Lower lobe of right lung (tissue), 2 donors: ENCODE measurements around the gene MYLK4. TPM values are rescaled to one million over a fixed set of nuclear protein-coding genes. Genes with fewer than 3 reads are reported as not detected.
A peak's percentile ranks its signal among the peaks of the same experiment; 100 is the strongest.

Source experiments
- ATAC-seq, 2 donors: fragments of 200-7000 bp; cut with Tn5 transposase; one replicate each; pipeline ENCODE4 v1.9.1; 2020 to 2022; ENCODE audit warnings: mild to moderate bottlenecking in 2 of 2, moderate library complexity in 2 of 2
- DNase-seq: peaks from one replicate; pipeline ENCODE4 v3.0.0-alpha.2; 2020
- H3K27ac ChIP-seq: fragments of 200-600 bp; one replicate; pipeline ENCODE4 v1.8.0; 2022
- H3K27me3 ChIP-seq: fragments of 200-600 bp; one replicate; pipeline ENCODE4 v1.8.0; 2022; ENCODE audit warnings: low read depth
- H3K36me3 ChIP-seq: fragments of 200-600 bp; one replicate; pipeline ENCODE4 v1.8.0; 2022; ENCODE audit warnings: mild to moderate bottlenecking
- H3K4me1 ChIP-seq: fragments of 200-600 bp; one replicate; pipeline ENCODE4 v1.8.0; 2022
- H3K4me3 ChIP-seq: fragments of 200-600 bp; one replicate; pipeline ENCODE4 v1.8.0; 2022; ENCODE audit warnings: mild to moderate bottlenecking
- H3K9me3 ChIP-seq: fragments of 200-600 bp; one replicate; pipeline ENCODE4 v1.8.0; 2022
- intact Hi-C: fragments of 100-400 bp; cut with DNase I; formaldehyde crosslinking; loops from one replicate; pipeline ENCODE4 v1.11.0; 2022
- total RNA-seq: library from RNA; stranded (reverse); fragmentation: NEBNext Ultra II Directional; extraction: Animal tissue kit (Norgen Biotek cat#: 25700); gene quantifications from one replicate; pipeline ENCODE4 v1.2.1, GENCODE V29; 2021
- TF ChIP-seq, protein P1 (sequence below): fragments of 200-600 bp; IDR thresholded peaks from one replicate; pipeline ENCODE4 v1.8.0; 2022; ENCODE audit warnings: antibody characterized with exemption, mild to moderate bottlenecking
- donor health status: DM: no; HTN: yes; CAD: no; lungs with severe emphysema.

Gene MYLK4
- total RNA-seq, 1 donor from 2014 or later = 0.56 TPM

DNA sequence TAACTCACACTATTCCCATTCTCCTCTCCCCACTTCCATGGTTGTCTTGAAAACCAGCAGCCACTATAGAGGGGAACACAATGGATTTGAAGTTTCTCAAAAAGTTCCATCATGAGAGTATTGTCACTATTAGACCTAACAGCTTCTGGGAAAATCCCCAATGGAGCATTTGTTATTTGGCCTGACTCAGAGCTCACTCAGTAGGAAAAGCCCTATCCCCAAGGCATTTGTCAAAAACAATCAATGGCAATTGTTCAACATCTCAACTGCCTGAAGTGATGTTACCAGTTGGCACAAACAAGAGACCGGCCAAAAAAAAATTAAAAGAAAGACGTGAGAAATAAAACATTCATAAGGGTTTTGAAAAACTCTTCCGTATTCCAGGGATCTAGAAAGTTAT is 98.8 kb downstream of the MYLK4 start:
- Histone ChIP-seq H3K27me3 (no peaks in the 10 kb centered on the region), H3K36me3 (no peaks in the 10 kb centered on the region), H3K9me3 (no peaks in the 10 kb centered on the region), H3K4me3 (no peak overlapping the region), H3K4me1 (no peaks in the 10 kb centered on the region), H3K27ac (no peak overlapping the region)
- no peak for DNase-seq
- intact Hi-C loops = no loop called here
- TF ChIP-seq, protein P1, sequence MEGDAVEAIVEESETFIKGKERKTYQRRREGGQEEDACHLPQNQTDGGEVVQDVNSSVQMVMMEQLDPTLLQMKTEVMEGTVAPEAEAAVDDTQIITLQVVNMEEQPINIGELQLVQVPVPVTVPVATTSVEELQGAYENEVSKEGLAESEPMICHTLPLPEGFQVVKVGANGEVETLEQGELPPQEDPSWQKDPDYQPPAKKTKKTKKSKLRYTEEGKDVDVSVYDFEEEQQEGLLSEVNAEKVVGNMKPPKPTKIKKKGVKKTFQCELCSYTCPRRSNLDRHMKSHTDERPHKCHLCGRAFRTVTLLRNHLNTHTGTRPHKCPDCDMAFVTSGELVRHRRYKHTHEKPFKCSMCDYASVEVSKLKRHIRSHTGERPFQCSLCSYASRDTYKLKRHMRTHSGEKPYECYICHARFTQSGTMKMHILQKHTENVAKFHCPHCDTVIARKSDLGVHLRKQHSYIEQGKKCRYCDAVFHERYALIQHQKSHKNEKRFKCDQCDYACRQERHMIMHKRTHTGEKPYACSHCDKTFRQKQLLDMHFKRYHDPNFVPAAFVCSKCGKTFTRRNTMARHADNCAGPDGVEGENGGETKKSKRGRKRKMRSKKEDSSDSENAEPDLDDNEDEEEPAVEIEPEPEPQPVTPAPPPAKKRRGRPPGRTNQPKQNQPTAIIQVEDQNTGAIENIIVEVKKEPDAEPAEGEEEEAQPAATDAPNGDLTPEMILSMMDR = no peak
- no peak for ATAC-seq

DNA sequence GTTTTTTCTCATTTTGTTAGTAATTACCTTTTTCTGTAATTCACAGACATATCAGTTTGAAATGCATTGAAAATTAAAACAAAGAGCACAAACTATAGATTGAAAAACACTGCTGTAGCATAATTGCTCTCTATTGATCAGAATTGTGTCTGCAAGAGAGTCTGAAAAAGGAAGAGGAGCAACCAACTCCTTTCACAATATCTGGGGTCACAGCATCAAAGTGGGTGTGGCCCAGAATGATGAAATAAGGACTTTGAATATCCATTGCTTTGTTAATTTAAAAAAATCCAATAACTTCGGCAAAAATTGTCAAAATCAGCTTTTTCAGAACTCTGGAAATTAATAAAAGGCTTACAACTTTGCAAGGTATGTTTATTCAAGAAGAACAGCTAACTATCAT is 99.2 kb downstream of the MYLK4 start:
- Histone ChIP-seq H3K4me1 (no peaks in the 10 kb centered on the region), H3K4me3 (no peak overlapping the region), H3K27me3 (no peaks in the 10 kb centered on the region), H3K9me3 (no peaks in the 10 kb centered on the region), H3K36me3 (no peaks in the 10 kb centered on the region), H3K27ac (no peak overlapping the region)
- DNase-seq (no peak), ATAC-seq (no peak)
- intact Hi-C loops = no loop called here
- TF ChIP-seq, protein P1 = no peak

DNA sequence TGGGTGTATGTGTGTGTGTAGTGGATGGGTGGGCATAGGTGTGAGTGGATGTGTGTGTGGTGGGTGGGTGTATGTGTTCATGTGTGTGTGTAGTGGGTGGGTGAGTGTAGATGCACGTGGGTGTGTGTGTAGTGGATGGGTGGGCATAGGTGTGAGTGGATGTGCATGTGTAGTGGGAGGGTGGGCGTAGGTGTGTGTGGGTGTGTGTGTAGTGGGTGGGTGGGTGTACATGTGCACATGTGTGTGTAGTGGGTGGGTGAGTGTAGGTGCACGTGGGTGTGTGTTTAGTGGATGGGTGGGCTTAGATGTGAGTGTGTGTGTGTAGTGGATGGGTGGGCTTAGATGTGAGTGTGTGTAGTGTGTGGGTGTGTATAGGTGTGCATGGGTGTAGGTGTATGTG is 104.4 kb downstream of the MYLK4 start:
- TF ChIP-seq, protein P1 = no peak
- ATAC-seq = peak in 1 of 2 donors; percentile 34
- Histone ChIP-seq H3K9me3 (no peaks in the 10 kb centered on the region), H3K4me1 (no peaks in the 10 kb centered on the region), H3K27ac (no peak overlapping the region), H3K27me3 (no peaks in the 10 kb centered on the region), H3K36me3 (no peaks in the 10 kb centered on the region), H3K4me3 (no peak overlapping the region)
- no peak for DNase-seq
- intact Hi-C loops = no loop called here

DNA sequence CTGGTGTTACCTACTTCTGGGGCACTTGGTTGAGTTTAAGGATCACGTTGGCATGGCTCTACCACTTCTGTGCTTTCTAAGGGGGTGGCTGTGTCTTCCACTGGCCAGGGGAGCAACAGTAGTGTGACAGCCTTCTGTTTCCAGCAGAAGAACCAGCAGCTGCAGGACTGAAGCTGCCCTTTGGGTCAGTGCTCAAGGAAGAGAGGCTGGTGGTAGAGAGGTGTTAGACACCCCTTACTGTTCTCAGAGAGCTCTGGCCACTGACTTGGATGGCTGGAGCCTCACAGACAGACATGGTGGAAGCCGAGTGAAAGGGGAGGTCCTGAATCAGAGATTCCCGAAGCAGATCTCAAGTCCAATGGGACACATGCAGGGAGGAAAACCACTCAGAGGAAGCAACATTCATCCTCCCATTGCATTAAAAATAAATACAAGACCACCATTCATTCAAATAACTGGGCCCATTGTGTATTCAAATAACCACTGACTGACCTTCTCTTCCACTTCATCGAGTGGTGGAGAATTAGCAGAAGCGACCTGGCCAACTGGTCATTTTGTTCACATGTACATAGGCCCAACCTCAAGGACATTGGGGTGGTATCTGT is 106.7 kb downstream of the MYLK4 start:
- H3K27ac ChIP-seq = no peak overlapping the region
- H3K36me3 ChIP-seq = no peaks in the 10 kb centered on the region
- DNase-seq (no peak), ATAC-seq (no peak)
- no peak overlapping the region for H3K4me3 ChIP-seq
- H3K27me3 ChIP-seq = no peaks in the 10 kb centered on the region
- intact Hi-C loops = no loop called here
- no peaks in the 10 kb centered on the region for H3K9me3 ChIP-seq
- TF ChIP-seq, protein P1 = no peak
- H3K4me1 ChIP-seq = no peaks in the 10 kb centered on the region

DNA sequence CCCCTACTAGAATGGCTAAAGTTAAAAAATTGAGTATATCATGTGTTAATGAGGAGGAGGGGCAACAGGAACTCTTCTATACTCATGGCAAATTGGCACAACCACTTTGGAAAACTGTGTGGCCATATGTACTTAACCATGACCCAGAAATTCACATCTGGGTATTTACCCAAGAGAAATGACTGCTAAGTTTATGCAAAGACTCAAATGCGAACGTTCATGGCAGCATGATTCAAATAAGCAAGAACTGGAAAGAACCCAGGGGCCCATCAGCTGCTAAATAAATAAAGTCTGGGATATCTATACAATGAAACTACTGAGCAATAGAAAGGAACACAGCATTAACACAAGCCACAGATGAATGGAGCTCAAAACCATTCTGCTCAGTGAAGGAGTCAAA is 107.6 kb downstream of the MYLK4 start:
- Histone ChIP-seq H3K27ac (no peak overlapping the region), H3K4me3 (no peak overlapping the region), H3K4me1 (no peaks in the 10 kb centered on the region), H3K36me3 (no peaks in the 10 kb centered on the region), H3K27me3 (no peaks in the 10 kb centered on the region), H3K9me3 (no peaks in the 10 kb centered on the region)
- DNase-seq (no peak), ATAC-seq (no peak)
- intact Hi-C loops = no loop called here
- TF ChIP-seq, protein P1 = no peak
